Measurements from ENCODE around the gene OR2A1. TPM values are rescaled to one million over a fixed set of nuclear protein-coding genes. Genes with fewer than 3 reads are reported as not detected.
"Not testable (repeated sequence)": the region's sequence is repeated elsewhere in the genome, so short reads cannot be mapped to it uniquely, and the experiment has no call there.

Gene OR2A1
- total and polyA plus RNA-seq, 2 of the 8 experiments (the other 6 are each of a cell fraction or from before 2014, with no cell fraction given) = 0.05 TPM; not detected in 1

- H3K56ac ChIP-seq (replicated peaks; ENCODE audit: insufficient read length, low read depth, low read length); H4K91ac ChIP-seq (replicated peaks; ENCODE audit: insufficient read length, low read length); H3K23ac ChIP-seq (ENCODE audit: insufficient read length); H3K23me2 ChIP-seq (ENCODE audit: low read depth, low read length); H2BK15ac ChIP-seq (ENCODE audit: low read length); H3K4me1 ChIP-seq (replicated peaks in 1 of 4; ENCODE audit: control insufficient read depth in 3 of 4, insufficient read depth in 4 of 4, low read length in 3 of 4); H3K9ac ChIP-seq (replicated peaks in 1 of 4; ENCODE audit: extremely low read depth in 1 of 4, low read depth in 3 of 4, low read length in 3 of 4); H3K4me3 ChIP-seq (ENCODE audit: extremely low read depth in 1 of 4, insufficient read depth in 2 of 4, low read depth in 3 of 4, low read length in 4 of 4); H2BK12ac ChIP-seq (ENCODE audit: low read depth, low read length); DNase-seq (ENCODE audit: low read depth in 1 of 2, low spot score in 2 of 2); FAIRE-seq; H3K4me2 ChIP-seq (ENCODE audit: insufficient read depth in 1 of 2, low read depth in 2 of 2, low read length in 2 of 2); H3K79me1 ChIP-seq (ENCODE audit: low read depth, low read length); POLR2A ChIA-PET (ENCODE audit: partially characterized antibody); CTCF ChIA-PET (ENCODE audit: partially characterized antibody); H2BK120ac ChIP-seq (replicated peaks; ENCODE audit: low read depth, low read length); H4K5ac ChIP-seq (ENCODE audit: insufficient read length, low read depth, low read length); H3K14ac ChIP-seq (ENCODE audit: insufficient read length); H3K18ac ChIP-seq (ENCODE audit: extremely low read depth, low read length); H3K27ac ChIP-seq (ENCODE audit: low read depth, low read length); H3K27me3 ChIP-seq (replicated peaks in 1 of 4; ENCODE audit: control insufficient read depth in 3 of 4, extremely low read depth in 1 of 4, insufficient read depth in 3 of 4, low read length in 3 of 4); H2BK5ac ChIP-seq (ENCODE audit: low read depth, low read length); H4K8ac ChIP-seq (ENCODE audit: extremely low read depth, insufficient read depth, low read length); H3K79me2 ChIP-seq (ENCODE audit: control insufficient read depth in 1 of 2, insufficient read depth in 2 of 2, low read length in 2 of 2); H3K36me3 ChIP-seq (ENCODE audit: control insufficient read depth in 2 of 4, insufficient read depth in 4 of 4, low read length in 3 of 4); H4K20me1 ChIP-seq (replicated peaks in 1 of 2; ENCODE audit: control insufficient read depth in 1 of 2, insufficient read depth in 2 of 2, low read length in 2 of 2); H3K9me3 ChIP-seq (ENCODE audit: insufficient read depth in 2 of 2, low read depth in 1 of 2, low read length in 1 of 2); H2BK20ac ChIP-seq (ENCODE audit: low read length); H2AK5ac ChIP-seq (ENCODE audit: low read depth, low read length); H3K4ac ChIP-seq (replicated peaks; ENCODE audit: insufficient read length, low read depth, low read length); H2AFZ ChIP-seq (ENCODE audit: low read length): not testable (repeated sequence)
- WGBS, 2 experiments (ENCODE audit: extremely low coverage in 1 of 2, insufficient coverage in 1 of 2, insufficient read length in 1 of 2, insufficient replicate concordance in 2 of 2, low coverage in 1 of 2, low lambda C conversion rate in 2 of 2, missing lambda C conversion rate in 1 of 2) = 86% methylated on average over 2 of the region's 3 CpGs; no CpG with 5 or more reads in 1 of the 2 experiments
These were observed 39.4 kb downstream of the OR2A1 start for GRCh38 chr7:144351667-144352066.

- H3K18ac ChIP-seq (ENCODE audit: extremely low read depth, low read length); DNase-seq (ENCODE audit: low read depth in 1 of 2, low spot score in 2 of 2); H4K8ac ChIP-seq (ENCODE audit: extremely low read depth, insufficient read depth, low read length); H2AK5ac ChIP-seq (ENCODE audit: low read depth, low read length); CTCF ChIA-PET (ENCODE audit: partially characterized antibody); H4K5ac ChIP-seq (ENCODE audit: insufficient read length, low read depth, low read length); H2AFZ ChIP-seq (ENCODE audit: low read length); H3K79me1 ChIP-seq (ENCODE audit: low read depth, low read length); H3K27me3 ChIP-seq (replicated peaks in 1 of 4; ENCODE audit: control insufficient read depth in 3 of 4, extremely low read depth in 1 of 4, insufficient read depth in 3 of 4, low read length in 3 of 4); H2BK5ac ChIP-seq (ENCODE audit: low read depth, low read length); H2BK12ac ChIP-seq (ENCODE audit: low read depth, low read length); H3K4me1 ChIP-seq (replicated peaks in 1 of 4; ENCODE audit: control insufficient read depth in 3 of 4, insufficient read depth in 4 of 4, low read length in 3 of 4); H3K27ac ChIP-seq (ENCODE audit: low read depth, low read length); H3K4me2 ChIP-seq (ENCODE audit: insufficient read depth in 1 of 2, low read depth in 2 of 2, low read length in 2 of 2); H3K79me2 ChIP-seq (ENCODE audit: control insufficient read depth in 1 of 2, insufficient read depth in 2 of 2, low read length in 2 of 2); H3K36me3 ChIP-seq (ENCODE audit: control insufficient read depth in 2 of 4, insufficient read depth in 4 of 4, low read length in 3 of 4); H3K56ac ChIP-seq (replicated peaks; ENCODE audit: insufficient read length, low read depth, low read length); H2BK15ac ChIP-seq (ENCODE audit: low read length); H2BK120ac ChIP-seq (replicated peaks; ENCODE audit: low read depth, low read length); H2BK20ac ChIP-seq (ENCODE audit: low read length); FAIRE-seq; H3K9ac ChIP-seq (replicated peaks in 1 of 4; ENCODE audit: extremely low read depth in 1 of 4, low read depth in 3 of 4, low read length in 3 of 4); H3K23ac ChIP-seq (ENCODE audit: insufficient read length); H4K20me1 ChIP-seq (replicated peaks in 1 of 2; ENCODE audit: control insufficient read depth in 1 of 2, insufficient read depth in 2 of 2, low read length in 2 of 2); H3K4me3 ChIP-seq (ENCODE audit: extremely low read depth in 1 of 4, insufficient read depth in 2 of 4, low read depth in 3 of 4, low read length in 4 of 4); H3K9me3 ChIP-seq (ENCODE audit: insufficient read depth in 2 of 2, low read depth in 1 of 2, low read length in 1 of 2); H3K23me2 ChIP-seq (ENCODE audit: low read depth, low read length); H4K91ac ChIP-seq (replicated peaks; ENCODE audit: insufficient read length, low read length); H3K14ac ChIP-seq (ENCODE audit: insufficient read length); POLR2A ChIA-PET (ENCODE audit: partially characterized antibody); H3K4ac ChIP-seq (replicated peaks; ENCODE audit: insufficient read length, low read depth, low read length): not testable (repeated sequence)
- WGBS, 2 experiments (ENCODE audit: extremely low coverage in 1 of 2, insufficient coverage in 1 of 2, insufficient read length in 1 of 2, insufficient replicate concordance in 2 of 2, low coverage in 1 of 2, low lambda C conversion rate in 2 of 2, missing lambda C conversion rate in 1 of 2) = no CpG with 5 or more reads among the region's 50 CpGs
These were observed 43.1 kb downstream of the OR2A1 start, which contains the start of gene ARHGEF5 for GRCh38 chr7:144355176-144355822. Gene ARHGEF5 (plus strand): TSS chr7:144355402. CDS start chr7:144362670, 7,268 bp downstream.
